NCI-H460 (cell line): Measurements from ENCODE around the gene PTPRB. TPM values are rescaled to one million over a fixed set of nuclear protein-coding genes. Genes with fewer than 3 reads are reported as not detected.

ENCODE experiments used
- DNase-seq: peaks from one replicate; pipeline ENCODE4 v3.0.0-alpha.2; 2016; ENCODE audit warnings: low read depth; ENCODE audit errors: extremely low read depth
- total RNA-seq: library from RNA; depleted of rRNA; stranded (reverse); fragments of >200 nt; shearing (Covaris generic); gene quantifications from 2 replicates; pipeline ENCODE4 v1.2.3, GENCODE V29; 2014

Gene PTPRB
- total RNA-seq, 1 experiment from 2014 or later, result 1.0 TPM

- DNase-seq, result no peak
Measured at GRCh38 chr12:70467918-70468733, 169.1 kb downstream of the PTPRB start.

GRCh38 chr12:70467476-70467875, 169.8 kb downstream of the PTPRB start:
- DNase-seq, result no peak

GRCh38 chr12:70466753-70467152, 170.5 kb downstream of the PTPRB start:
- no peak for DNase-seq
